Activated CD4-positive, alpha-beta T cell treated with anti-CD3 and anti-CD28 coated beads, Interleukin-2, amount 10 ng/mL, durations not matched to agents 24 days and 14 days (primary cell): Measurements from ENCODE around the gene SLC30A4. TPM values are rescaled to one million over a fixed set of nuclear protein-coding genes. Genes with fewer than 3 reads are reported as not detected.

ENCODE experiments used
- DNase-seq: peaks from one replicate; pipeline ENCODE4 v3.0.0; 2022
- H3K27ac Mint-ChIP-seq: one replicate; pipeline ENCODE4 v1.8.0; 2022; ENCODE audit warnings: mild to moderate bottlenecking, mixed read lengths
- H3K27me3 Mint-ChIP-seq: one replicate; pipeline ENCODE4 v1.8.0; 2022; ENCODE audit warnings: mixed read lengths
- H3K36me3 Mint-ChIP-seq: one replicate; pipeline ENCODE4 v1.8.0; 2022; ENCODE audit warnings: low read depth, mild to moderate bottlenecking, mixed read lengths
- H3K4me1 Mint-ChIP-seq: one replicate; pipeline ENCODE4 v1.8.0; 2021; ENCODE audit warnings: mixed read lengths
- H3K4me3 Mint-ChIP-seq: one replicate; pipeline ENCODE4 v1.8.0; 2022; ENCODE audit warnings: mild to moderate bottlenecking, moderate library complexity, mixed read lengths
- H3K9me3 Mint-ChIP-seq: one replicate; pipeline ENCODE4 v1.8.0; 2021; ENCODE audit warnings: mixed read lengths
- intact Hi-C: fragments of 100-400 bp; cut with micrococcal nuclease; formaldehyde crosslinking; loops from one replicate; pipeline ENCODE4 v1.15.1; 2023
- total RNA-seq: library from RNA; stranded (reverse); gene quantifications from 2 replicates; pipeline ENCODE4 v1.2.3, GENCODE V29; 2022

SLC30A4 gene
- total RNA-seq, 1 donor from 2014 or later = 1.2 TPM

- Mint-ChIP-seq H3K27me3 (no peaks in the 10 kb centered on the region), H3K36me3 (no peaks in the 10 kb centered on the region), H3K9me3 (no peaks in the 10 kb centered on the region), H3K4me3 (no peak overlapping the region), H3K4me1 (no peaks in the 10 kb centered on the region), H3K27ac (no peak overlapping the region)
- intact Hi-C loops = no loop called here
- no peak for DNase-seq
These were observed 41.4 kb downstream of the SLC30A4 start for GRCh38 chr15:45481135-45481534.

- H3K27ac Mint-ChIP-seq = no peak overlapping the region
- intact Hi-C loops = no loop called here
- no peaks in the 10 kb centered on the region for H3K4me1 Mint-ChIP-seq
- H3K4me3 Mint-ChIP-seq = no peak overlapping the region
- H3K36me3 Mint-ChIP-seq = no peaks in the 10 kb centered on the region
- peaks cover 2% of the 10 kb centered on the region for H3K27me3 Mint-ChIP-seq
- peak; percentile 43 for DNase-seq
- no peaks in the 10 kb centered on the region for H3K9me3 Mint-ChIP-seq
These were observed 46.1 kb downstream of the SLC30A4 start for GRCh38 chr15:45476410-45476809.

DNA sequence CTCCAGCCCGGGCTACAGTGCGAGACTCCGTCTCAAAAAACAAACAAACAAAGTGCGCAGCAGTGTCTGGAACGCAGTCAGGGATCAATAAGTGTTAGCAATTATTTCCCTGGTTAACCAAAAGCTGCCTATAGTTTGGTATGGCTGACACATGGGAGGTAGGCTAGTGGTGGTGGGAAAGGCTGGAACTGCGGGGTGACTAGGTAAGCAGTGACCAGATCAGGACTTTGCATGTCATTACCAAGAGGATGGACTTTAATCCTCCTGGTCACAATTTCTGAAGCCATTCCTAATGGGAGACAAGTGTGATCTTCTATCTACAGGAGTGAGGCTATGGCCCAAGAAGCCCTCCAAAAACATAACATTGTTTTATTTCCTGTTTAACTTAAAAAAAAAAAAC lies 47.8 kb downstream of the SLC30A4 start:
- Mint-ChIP-seq H3K36me3 (no peaks in the 10 kb centered on the region), H3K4me1 (no peaks in the 10 kb centered on the region), H3K9me3 (no peaks in the 10 kb centered on the region), H3K4me3 (no peak overlapping the region), H3K27ac (no peak overlapping the region), H3K27me3 (peaks cover 4% of the 10 kb centered on the region)
- DNase-seq = peak; percentile 27
- intact Hi-C loops = no loop called here

- no peaks in the 10 kb centered on the region for H3K9me3 Mint-ChIP-seq
- no peak overlapping the region for H3K27ac Mint-ChIP-seq
- peak; percentile 48 for DNase-seq
- H3K36me3 Mint-ChIP-seq = no peaks in the 10 kb centered on the region
- intact Hi-C loops = no loop called here
- H3K27me3 Mint-ChIP-seq = peaks cover 12% of the 10 kb centered on the region
- no peak overlapping the region for H3K4me3 Mint-ChIP-seq
- no peaks in the 10 kb centered on the region for H3K4me1 Mint-ChIP-seq
These were observed 49.5 kb downstream of the SLC30A4 start for GRCh38 chr15:45473068-45473467.

DNA sequence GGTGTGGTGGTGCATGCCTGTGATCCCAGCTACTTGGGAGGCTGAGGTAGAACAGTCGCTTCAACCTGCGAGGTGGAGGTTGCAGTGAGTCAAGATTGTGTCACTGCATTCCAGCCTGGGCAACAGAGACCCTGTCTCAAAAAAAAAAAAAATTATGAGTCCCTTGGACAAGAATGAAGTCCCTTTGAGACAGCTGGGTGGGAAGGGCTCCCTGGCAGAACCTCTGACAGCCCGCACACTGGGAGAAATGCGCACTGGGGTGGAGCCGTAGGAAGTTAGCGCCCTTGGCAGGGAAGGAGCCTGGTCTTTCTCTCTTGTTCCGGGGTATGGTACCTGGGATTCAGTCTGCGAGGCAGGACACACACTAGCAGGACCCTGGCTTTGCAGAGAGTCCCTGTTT lies 51.4 kb downstream of the SLC30A4 start:
- peak; percentile 39 for DNase-seq
- Mint-ChIP-seq H3K36me3 (no peaks in the 10 kb centered on the region), H3K4me3 (no peak overlapping the region), H3K4me1 (no peaks in the 10 kb centered on the region), H3K9me3 (no peaks in the 10 kb centered on the region), H3K27ac (no peak overlapping the region), H3K27me3 (peaks cover 17% of the 10 kb centered on the region)
- intact Hi-C loops = no loop called here

DNA sequence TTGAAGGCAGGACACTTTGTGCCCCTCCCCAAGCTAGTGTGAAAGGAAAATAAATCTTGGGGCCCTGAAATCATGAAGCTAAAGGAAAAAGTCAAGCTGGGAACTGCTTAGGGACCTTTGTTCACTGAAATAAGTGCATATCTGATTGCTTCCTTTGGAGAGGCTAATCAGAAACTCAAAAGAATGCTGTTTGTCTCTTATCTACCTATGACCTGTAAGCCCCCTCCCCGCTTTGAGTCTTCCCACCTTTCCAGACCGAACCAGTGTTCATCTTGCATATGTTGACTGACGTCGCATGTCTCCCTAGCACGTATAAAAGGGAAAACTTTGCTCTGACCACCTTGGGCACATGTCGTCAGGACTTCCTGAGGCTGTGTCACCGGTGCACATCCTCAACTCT lies 53.1 kb downstream of the SLC30A4 start:
- H3K9me3 Mint-ChIP-seq = no peaks in the 10 kb centered on the region
- DNase-seq = peak; percentile 41
- H3K27me3 Mint-ChIP-seq = peaks cover 17% of the 10 kb centered on the region
- no peaks in the 10 kb centered on the region for H3K4me1 Mint-ChIP-seq
- intact Hi-C loops = no loop called here
- H3K27ac Mint-ChIP-seq = no peak overlapping the region
- no peak overlapping the region for H3K4me3 Mint-ChIP-seq
- H3K36me3 Mint-ChIP-seq = no peaks in the 10 kb centered on the region

DNA sequence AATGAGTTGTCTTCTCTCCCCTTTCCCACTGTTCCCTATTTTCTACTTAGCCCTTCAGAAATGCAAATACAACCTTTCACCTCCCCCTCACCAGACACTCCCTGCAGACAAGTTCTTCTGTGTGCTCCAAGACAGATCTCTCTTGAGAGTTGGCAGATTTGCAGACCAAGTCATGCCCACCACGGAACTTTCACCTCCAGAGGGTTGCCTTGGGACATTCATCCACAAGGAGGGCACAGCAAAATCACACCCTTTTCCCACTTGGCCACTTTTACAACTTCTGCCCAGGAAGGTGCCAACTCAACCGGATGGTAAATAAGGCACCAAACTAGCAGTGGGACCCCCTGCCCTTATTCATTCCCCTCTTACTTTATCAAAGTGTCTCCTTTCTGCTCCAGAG lies 53.5 kb downstream of the SLC30A4 start:
- peak; percentile 37 for DNase-seq
- peaks cover 2% of the 10 kb centered on the region for H3K9me3 Mint-ChIP-seq
- H3K4me3 Mint-ChIP-seq = no peak overlapping the region
- H3K36me3 Mint-ChIP-seq = peaks cover 2% of the 10 kb centered on the region
- H3K4me1 Mint-ChIP-seq = peaks cover 2% of the 10 kb centered on the region
- intact Hi-C loops = no loop called here
- peaks cover 17% of the 10 kb centered on the region for H3K27me3 Mint-ChIP-seq
- H3K27ac Mint-ChIP-seq = no peak overlapping the region

DNA sequence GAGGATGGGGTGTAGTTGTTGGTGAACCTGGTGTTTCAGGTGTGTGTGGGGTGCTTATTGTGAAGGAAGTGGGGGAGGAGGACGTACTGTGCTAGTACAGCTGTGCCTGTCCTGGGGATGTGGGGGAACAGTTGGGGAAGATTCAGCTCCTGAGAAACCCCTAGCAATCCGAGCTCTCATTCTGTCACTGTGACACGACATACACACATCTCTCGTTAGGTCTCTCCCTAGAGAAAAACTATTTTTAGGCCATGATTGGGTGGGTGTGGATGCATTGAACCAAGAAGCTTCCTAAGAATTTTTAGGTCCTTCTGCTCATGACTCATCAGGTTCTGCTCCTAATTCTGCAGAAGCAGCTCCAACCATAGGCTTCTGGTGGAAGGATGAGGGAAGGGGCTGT lies 54.3 kb downstream of the SLC30A4 start:
- Mint-ChIP-seq H3K9me3 (peaks cover 5% of the 10 kb centered on the region), H3K27ac (no peak overlapping the region), H3K4me1 (peaks cover 2% of the 10 kb centered on the region), H3K27me3 (peaks cover 17% of the 10 kb centered on the region), H3K4me3 (no peak overlapping the region), H3K36me3 (peaks cover 4% of the 10 kb centered on the region)
- no peak for DNase-seq
- intact Hi-C loops = no loop called here

DNA sequence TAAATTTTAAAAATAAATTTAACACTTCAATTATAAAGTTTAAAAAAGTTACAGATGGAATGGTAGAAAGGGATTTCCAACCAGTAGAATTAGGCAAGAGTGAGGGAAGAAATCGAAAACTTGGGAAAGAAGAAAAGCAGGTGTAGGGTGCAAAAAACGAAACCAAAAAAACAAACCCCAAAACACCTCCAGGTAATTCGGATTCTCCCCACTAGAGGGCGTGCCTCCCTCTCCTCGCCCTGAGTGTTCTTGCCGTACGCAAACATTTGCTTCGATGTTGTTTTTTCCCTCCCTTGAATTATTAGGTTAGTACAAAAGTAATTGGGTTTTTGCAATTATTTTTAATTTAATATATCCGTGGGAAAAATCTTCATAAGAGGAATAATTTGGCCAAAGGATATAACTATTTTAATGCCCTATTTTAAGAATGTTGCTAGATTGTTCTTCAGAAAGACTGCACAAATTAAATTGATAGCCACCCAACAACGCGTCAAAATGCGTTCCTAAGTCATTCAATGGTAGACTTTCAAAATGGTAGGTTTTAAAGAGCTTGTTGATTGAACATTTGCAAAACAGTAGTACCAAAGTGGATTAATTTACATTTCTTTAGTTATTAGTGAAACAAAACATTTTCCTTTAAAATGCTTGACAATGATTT lies 63.7 kb downstream of the SLC30A4 start:
- peaks cover 1% of the 10 kb centered on the region for H3K9me3 Mint-ChIP-seq

GRCh38 chr15:45457641-45458539 lies 64.7 kb downstream of the SLC30A4 start:
- peak overlapping the region; percentile 86 for H3K4me3 Mint-ChIP-seq
- intact Hi-C loops = loop anchor here (1.0 to 2.0 kb wide), 4 partner anchors 28 to 253 kb away; partner anchors contain the start of gene BLOC1S6
- peaks cover 44% of the 10 kb centered on the region for H3K4me1 Mint-ChIP-seq
- no peaks in the 10 kb centered on the region for H3K9me3 Mint-ChIP-seq
- H3K36me3 Mint-ChIP-seq = no peaks in the 10 kb centered on the region
- DNase-seq = peak; percentile 95
- peak overlapping the region; percentile 92 for H3K27ac Mint-ChIP-seq
- H3K27me3 Mint-ChIP-seq = no peaks in the 10 kb centered on the region

More for the DNA sequence above, 63.7 kb downstream of the SLC30A4 start:
- intact Hi-C loops = loop anchor here (1.0 to 2.0 kb wide), 3 partner anchors 128 to 254 kb away; partner anchors contain the start of gene BLOC1S6
- Mint-ChIP-seq H3K4me1 (peaks cover 41% of the 10 kb centered on the region), H3K27ac (no peak overlapping the region), H3K4me3 (peak overlapping the region; percentile 86), H3K36me3 (peaks cover 1% of the 10 kb centered on the region), H3K27me3 (no peaks in the 10 kb centered on the region)
- peak; percentile 95 for DNase-seq

- peak overlapping the region; percentile 86 for H3K4me3 Mint-ChIP-seq
- H3K9me3 Mint-ChIP-seq = no peaks in the 10 kb centered on the region
- peak; percentile 76 for DNase-seq
- H3K36me3 Mint-ChIP-seq = no peaks in the 10 kb centered on the region
- no peaks in the 10 kb centered on the region for H3K27me3 Mint-ChIP-seq
- H3K27ac Mint-ChIP-seq = peak overlapping the region; percentile 92
- H3K4me1 Mint-ChIP-seq = peaks cover 44% of the 10 kb centered on the region
- intact Hi-C loops = loop anchor here (1.0 kb wide), 1 partner anchor 27 kb away; no protein-coding TSS in a partner anchor
These were observed 65.3 kb downstream of the SLC30A4 start for GRCh38 chr15:45457220-45457619.

- peak overlapping the region; percentile 92 for H3K27ac Mint-ChIP-seq
- H3K36me3 Mint-ChIP-seq = peaks cover 2% of the 10 kb centered on the region
- intact Hi-C loops = loop anchor here (1.0 kb wide), 1 partner anchor 26 kb away; no protein-coding TSS in a partner anchor
- peak; percentile 91 for DNase-seq
- H3K27me3 Mint-ChIP-seq = no peaks in the 10 kb centered on the region
- peaks cover 44% of the 10 kb centered on the region for H3K4me1 Mint-ChIP-seq
- no peaks in the 10 kb centered on the region for H3K9me3 Mint-ChIP-seq
- H3K4me3 Mint-ChIP-seq = peak overlapping the region; percentile 67
These were observed 66.1 kb downstream of the SLC30A4 start for GRCh38 chr15:45456212-45457106.

DNA sequence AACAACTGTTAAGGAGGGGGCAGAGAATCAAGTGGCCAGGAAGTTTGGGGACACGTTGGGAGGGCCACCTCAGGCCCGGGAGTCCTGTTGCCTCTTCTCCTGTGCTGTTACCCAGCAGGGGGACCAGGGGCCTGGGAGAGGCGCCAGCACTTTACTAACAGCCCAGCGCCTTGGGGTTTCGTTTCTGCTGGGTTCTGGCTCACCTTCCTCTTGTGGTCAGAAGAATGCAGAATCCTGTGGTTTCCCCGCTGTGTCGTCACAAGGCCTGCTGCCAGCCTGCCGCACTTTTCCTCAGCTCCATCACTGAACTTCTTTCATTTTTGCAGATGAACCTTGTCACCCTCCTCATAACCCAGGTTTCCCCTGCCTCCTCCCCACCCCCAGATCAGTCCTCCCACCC lies 67.7 kb downstream of the SLC30A4 start:
- peak; percentile 94 for DNase-seq
- Mint-ChIP-seq H3K4me3 (peak overlapping the region; percentile 67), H3K4me1 (peaks cover 44% of the 10 kb centered on the region), H3K36me3 (peaks cover 2% of the 10 kb centered on the region), H3K27me3 (no peaks in the 10 kb centered on the region), H3K9me3 (no peaks in the 10 kb centered on the region), H3K27ac (peak overlapping the region; percentile 88)
- intact Hi-C loops = loop anchor here (2.0 kb wide), 1 partner anchor 52 kb away; a partner anchor contains a TSS
